GM23338 (cell line): ENCODE measurements around the gene RGS8. TPM values are rescaled to one million over a fixed set of nuclear protein-coding genes. Genes with fewer than 3 reads are reported as not detected.

ENCODE experiments used
- ATAC-seq: fragments of 200-7000 bp; cut with Tn5 transposase; 3 replicates; pipeline ENCODE4 v1.9.1; 2020
- DNase-seq: peaks from one replicate; pipeline ENCODE4 v3.0.0-alpha.2; 2015; ENCODE audit warnings: low spot score
- H2AFZ ChIP-seq: fragments of 200-600 bp; sonication (generic); 2 replicates; pipeline ENCODE4 v1.8.0; 2016; ENCODE audit warnings: antibody characterized with exemption, mild to moderate bottlenecking, moderate library complexity
- H3F3A ChIP-seq: fragments of 200-600 bp; sonication (generic); replicated peaks from 2 replicates; pipeline ENCODE4 v1.8.0; 2017; ENCODE audit warnings: antibody characterized with exemption, mixed run types, low read depth
- H3K27ac ChIP-seq: fragments of 200-600 bp; sonication (generic); 2 replicates; pipeline ENCODE4 v1.6.1; 2016; ENCODE audit warnings: low read depth
- H3K27me3 ChIP-seq: fragments of 200-600 bp; sonication (generic); 2 replicates; pipeline ENCODE4 v1.8.0; 2016; ENCODE audit warnings: mild to moderate bottlenecking, mixed run types, moderate library complexity; ENCODE audit not compliant: insufficient read depth
- H3K36me3 ChIP-seq: fragments of 200-600 bp; sonication (generic); 2 replicates; pipeline ENCODE4 v1.8.0; 2016; ENCODE audit warnings: mild to moderate bottlenecking; ENCODE audit not compliant: insufficient read depth
- H3K4me1 ChIP-seq: fragments of 200-600 bp; sonication (generic); 2 replicates; pipeline ENCODE4 v1.8.0; 2016; ENCODE audit warnings: mild to moderate bottlenecking, moderate library complexity; ENCODE audit not compliant: insufficient read depth
- H3K4me2 ChIP-seq: fragments of 200-600 bp; sonication (generic); 2 replicates; pipeline ENCODE4 v1.7.1; 2017; ENCODE audit warnings: mixed run types
- H3K4me3 ChIP-seq: fragments of 200-600 bp; sonication (generic); 2 replicates; pipeline ENCODE4 v1.6.1; 2016; ENCODE audit warnings: mixed run types
- H3K79me2 ChIP-seq: fragments of 200-600 bp; sonication (generic); replicated peaks from 2 replicates; pipeline ENCODE4 v1.8.0; 2017; ENCODE audit warnings: mild to moderate bottlenecking; ENCODE audit not compliant: insufficient read depth
- H3K9me2 ChIP-seq: fragments of 200-600 bp; sonication (generic); 2 replicates; pipeline ENCODE4 v1.8.0; 2017; ENCODE audit not compliant: insufficient read depth
- H4K20me1 ChIP-seq: fragments of 200-600 bp; sonication (generic); replicated peaks from 2 replicates; pipeline ENCODE4 v1.8.0; 2017; ENCODE audit warnings: mild to moderate bottlenecking; ENCODE audit not compliant: insufficient read depth
- H3K27ac Mint-ChIP-seq: 2 replicates; pipeline ENCODE4 v1.8.0; 2020; ENCODE audit warnings: inconsistent platforms, mild to moderate bottlenecking, moderate library complexity, mixed read lengths
- H3K27me3 Mint-ChIP-seq: 3 replicates; pipeline ENCODE4 v1.8.0; 2022; ENCODE audit warnings: low read depth, mild to moderate bottlenecking, moderate library complexity, mixed read lengths, inconsistent platforms; ENCODE audit not compliant: insufficient read depth, poor library complexity
- H3K36me3 Mint-ChIP-seq: 3 replicates; pipeline ENCODE4 v1.8.0; 2021; ENCODE audit warnings: low read depth, mild to moderate bottlenecking, inconsistent platforms, moderate library complexity, mixed read lengths
- H3K4me1 Mint-ChIP-seq: 3 replicates; pipeline ENCODE4 v1.8.0; 2020; ENCODE audit warnings: mild to moderate bottlenecking, inconsistent platforms, mixed read lengths
- H3K4me3 Mint-ChIP-seq: 3 replicates; pipeline ENCODE4 v1.8.0; 2021; ENCODE audit warnings: moderate library complexity, mild to moderate bottlenecking, inconsistent platforms, mixed read lengths
- H3K9me3 Mint-ChIP-seq: 3 replicates; pipeline ENCODE4 v1.8.0; 2020; ENCODE audit warnings: moderate library complexity, mild to moderate bottlenecking, inconsistent platforms, mixed read lengths
- CREB1 ChIP-seq: fragments of 250-450 bp; sonication (Bioruptor Pico); IDR thresholded peaks from 2 replicates; pipeline ENCODE4 v1.5.0; 2020; ENCODE audit warnings: low read depth, mild to moderate bottlenecking, moderate library complexity
- CTCF ChIP-seq, 2 experiments: fragments of 200-600 bp in 1 of 2; sonication (generic) in 1 of 2; conservative IDR thresholded peaks; 2 replicates each; pipeline versions ENCODE4 v1.5.1 to v1.6.1; 2016 to 2017; ENCODE audit warnings: antibody characterized with exemption in 2 of 2, low read depth in 2 of 2, mild to moderate bottlenecking in 2 of 2, moderate library complexity in 1 of 2
- EZH2 ChIP-seq: fragments of 200-600 bp; sonication (generic); IDR thresholded peaks from one replicate; pipeline ENCODE4 v1.8.0; 2017; ENCODE audit warnings: antibody characterized with exemption, mild to moderate bottlenecking, low read depth; ENCODE audit not compliant: unreplicated experiment
- EZH2phosphoT487 ChIP-seq: fragments of 200-600 bp; sonication (generic); IDR thresholded peaks from one replicate; pipeline ENCODE4 v1.8.1; 2018; ENCODE audit warnings: antibody characterized with exemption; ENCODE audit not compliant: unreplicated experiment
- JUNB ChIP-seq: IDR thresholded peaks from one replicate; pipeline ENCODE4 v1.6.1; 2016; ENCODE audit warnings: antibody characterized with exemption; ENCODE audit not compliant: unreplicated experiment
- NANOG ChIP-seq: IDR thresholded peaks from 2 replicates; pipeline ENCODE4 v1.6.1; 2016; ENCODE audit warnings: antibody characterized with exemption, borderline replicate concordance
- POLR2AphosphoS5 ChIP-seq: IDR thresholded peaks from 2 replicates; pipeline ENCODE4 v1.6.1; 2016; ENCODE audit warnings: antibody characterized with exemption, low read depth
- REST ChIP-seq: IDR thresholded peaks from one replicate; pipeline ENCODE4 v1.6.1; 2018; ENCODE audit warnings: antibody characterized with exemption; ENCODE audit not compliant: unreplicated experiment
- STAT1 ChIP-seq: IDR thresholded peaks from one replicate; pipeline ENCODE4 v1.6.1; 2016; ENCODE audit warnings: antibody characterized with exemption; ENCODE audit not compliant: unreplicated experiment
- ZNF114 ChIP-seq: fragments of 250-450 bp; sonication (Bioruptor Pico); IDR thresholded peaks from 2 replicates; pipeline ENCODE4 v1.5.0; 2020; ENCODE audit warnings: mild to moderate bottlenecking, moderate library complexity
- ZNF331 ChIP-seq: fragments of 250-450 bp; sonication (Bioruptor Pico); IDR thresholded peaks from 2 replicates; pipeline ENCODE4 v1.5.0; 2020; ENCODE audit warnings: low read depth, mild to moderate bottlenecking, moderate library complexity
- polyA plus RNA-seq: library from polyadenylated mRNA; unstranded; fragments of >200 nt; fragmentation: Nextera tagmentation; extraction: Ambion mirVana; gene quantifications from 2 replicates; pipeline ENCODE4 v1.2.1, GENCODE V29; 2016
- total RNA-seq: library from RNA; depleted of rRNA; stranded (reverse); fragments of >200 nt; shearing (Covaris generic); gene quantifications from 2 replicates; pipeline ENCODE4 v1.2.3, GENCODE V29; 2014
- TF ChIP-seq, protein P1 (sequence below): fragments of 250-450 bp; sonication (Bioruptor Pico); IDR thresholded peaks from 2 replicates; pipeline ENCODE4 v1.5.0; 2020; ENCODE audit warnings: mild to moderate bottlenecking, moderate library complexity
- TF ChIP-seq, protein P2 (sequence below): IDR thresholded peaks from 2 replicates; pipeline ENCODE4 v1.6.1; 2016; ENCODE audit warnings: antibody characterized with exemption

Gene RGS8
- total and polyA plus RNA-seq, 2 experiments from 2014 or later, result 0.06 to 2.5 TPM

- Mint-ChIP-seq H3K27me3 (peaks cover 9% of the 10 kb centered on the region), H3K9me3 (no peaks in the 10 kb centered on the region), H3K27ac (no peak overlapping the region), H3K4me3 (no peak overlapping the region), H3K36me3 (no peaks in the 10 kb centered on the region), H3K4me1 (peaks cover 53% of the 10 kb centered on the region)
- 0 out of 2 replicates have a peak overlapping the region, but pooled peaks have one; percentile 13 for H3K4me2 ChIP-seq
- TF ChIP-seq CTCF (conservative IDR thresholded peaks at IDR 0.05; ENCODE audit: low read depth in 2 of 2), result no peak
- TF ChIP-seq STAT1, result no peak
- no peak for TF ChIP-seq POLR2AphosphoS5
- TF ChIP-seq, protein P1, sequence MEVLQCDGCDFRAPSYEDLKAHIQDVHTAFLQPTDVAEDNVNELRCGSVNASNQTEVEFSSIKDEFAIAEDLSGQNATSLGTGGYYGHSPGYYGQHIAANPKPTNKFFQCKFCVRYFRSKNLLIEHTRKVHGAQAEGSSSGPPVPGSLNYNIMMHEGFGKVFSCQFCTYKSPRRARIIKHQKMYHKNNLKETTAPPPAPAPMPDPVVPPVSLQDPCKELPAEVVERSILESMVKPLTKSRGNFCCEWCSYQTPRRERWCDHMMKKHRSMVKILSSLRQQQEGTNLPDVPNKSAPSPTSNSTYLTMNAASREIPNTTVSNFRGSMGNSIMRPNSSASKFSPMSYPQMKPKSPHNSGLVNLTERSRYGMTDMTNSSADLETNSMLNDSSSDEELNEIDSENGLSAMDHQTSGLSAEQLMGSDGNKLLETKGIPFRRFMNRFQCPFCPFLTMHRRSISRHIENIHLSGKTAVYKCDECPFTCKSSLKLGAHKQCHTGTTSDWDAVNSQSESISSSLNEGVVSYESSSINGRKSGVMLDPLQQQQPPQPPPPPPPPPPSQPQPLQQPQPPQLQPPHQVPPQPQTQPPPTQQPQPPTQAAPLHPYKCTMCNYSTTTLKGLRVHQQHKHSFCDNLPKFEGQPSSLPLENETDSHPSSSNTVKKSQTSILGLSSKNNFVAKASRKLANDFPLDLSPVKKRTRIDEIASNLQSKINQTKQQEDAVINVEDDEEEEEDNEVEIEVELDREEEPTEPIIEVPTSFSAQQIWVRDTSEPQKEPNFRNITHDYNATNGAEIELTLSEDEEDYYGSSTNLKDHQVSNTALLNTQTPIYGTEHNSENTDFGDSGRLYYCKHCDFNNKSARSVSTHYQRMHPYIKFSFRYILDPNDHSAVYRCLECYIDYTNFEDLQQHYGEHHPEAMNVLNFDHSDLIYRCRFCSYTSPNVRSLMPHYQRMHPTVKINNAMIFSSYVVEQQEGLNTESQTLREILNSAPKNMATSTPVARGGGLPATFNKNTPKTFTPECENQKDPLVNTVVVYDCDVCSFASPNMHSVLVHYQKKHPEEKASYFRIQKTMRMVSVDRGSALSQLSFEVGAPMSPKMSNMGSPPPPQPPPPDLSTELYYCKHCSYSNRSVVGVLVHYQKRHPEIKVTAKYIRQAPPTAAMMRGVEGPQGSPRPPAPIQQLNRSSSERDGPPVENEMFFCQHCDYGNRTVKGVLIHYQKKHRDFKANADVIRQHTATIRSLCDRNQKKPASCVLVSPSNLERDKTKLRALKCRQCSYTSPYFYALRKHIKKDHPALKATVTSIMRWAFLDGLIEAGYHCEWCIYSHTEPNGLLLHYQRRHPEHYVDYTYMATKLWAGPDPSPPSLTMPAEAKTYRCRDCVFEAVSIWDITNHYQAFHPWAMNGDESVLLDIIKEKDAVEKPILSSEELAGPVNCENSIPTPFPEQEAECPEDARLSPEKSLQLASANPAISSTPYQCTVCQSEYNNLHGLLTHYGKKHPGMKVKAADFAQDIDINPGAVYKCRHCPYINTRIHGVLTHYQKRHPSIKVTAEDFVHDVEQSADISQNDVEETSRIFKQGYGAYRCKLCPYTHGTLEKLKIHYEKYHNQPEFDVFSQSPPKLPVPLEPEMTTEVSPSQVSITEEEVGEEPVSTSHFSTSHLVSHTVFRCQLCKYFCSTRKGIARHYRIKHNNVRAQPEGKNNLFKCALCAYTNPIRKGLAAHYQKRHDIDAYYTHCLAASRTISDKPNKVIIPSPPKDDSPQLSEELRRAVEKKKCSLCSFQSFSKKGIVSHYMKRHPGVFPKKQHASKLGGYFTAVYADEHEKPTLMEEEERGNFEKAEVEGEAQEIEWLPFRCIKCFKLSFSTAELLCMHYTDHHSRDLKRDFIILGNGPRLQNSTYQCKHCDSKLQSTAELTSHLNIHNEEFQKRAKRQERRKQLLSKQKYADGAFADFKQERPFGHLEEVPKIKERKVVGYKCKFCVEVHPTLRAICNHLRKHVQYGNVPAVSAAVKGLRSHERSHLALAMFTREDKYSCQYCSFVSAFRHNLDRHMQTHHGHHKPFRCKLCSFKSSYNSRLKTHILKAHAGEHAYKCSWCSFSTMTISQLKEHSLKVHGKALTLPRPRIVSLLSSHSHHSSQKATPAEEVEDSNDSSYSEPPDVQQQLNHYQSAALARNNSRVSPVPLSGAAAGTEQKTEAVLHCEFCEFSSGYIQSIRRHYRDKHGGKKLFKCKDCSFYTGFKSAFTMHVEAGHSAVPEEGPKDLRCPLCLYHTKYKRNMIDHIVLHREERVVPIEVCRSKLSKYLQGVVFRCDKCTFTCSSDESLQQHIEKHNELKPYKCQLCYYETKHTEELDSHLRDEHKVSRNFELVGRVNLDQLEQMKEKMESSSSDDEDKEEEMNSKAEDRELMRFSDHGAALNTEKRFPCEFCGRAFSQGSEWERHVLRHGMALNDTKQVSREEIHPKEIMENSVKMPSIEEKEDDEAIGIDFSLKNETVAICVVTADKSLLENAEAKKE (CRISPR knock-in tag), result no peak
- TF ChIP-seq NANOG, result no peak
- TF ChIP-seq JUNB, result no peak
- TF ChIP-seq EZH2, result no peak
- TF ChIP-seq REST, result no peak
- TF ChIP-seq, protein P2, sequence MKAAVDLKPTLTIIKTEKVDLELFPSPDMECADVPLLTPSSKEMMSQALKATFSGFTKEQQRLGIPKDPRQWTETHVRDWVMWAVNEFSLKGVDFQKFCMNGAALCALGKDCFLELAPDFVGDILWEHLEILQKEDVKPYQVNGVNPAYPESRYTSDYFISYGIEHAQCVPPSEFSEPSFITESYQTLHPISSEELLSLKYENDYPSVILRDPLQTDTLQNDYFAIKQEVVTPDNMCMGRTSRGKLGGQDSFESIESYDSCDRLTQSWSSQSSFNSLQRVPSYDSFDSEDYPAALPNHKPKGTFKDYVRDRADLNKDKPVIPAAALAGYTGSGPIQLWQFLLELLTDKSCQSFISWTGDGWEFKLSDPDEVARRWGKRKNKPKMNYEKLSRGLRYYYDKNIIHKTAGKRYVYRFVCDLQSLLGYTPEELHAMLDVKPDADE, result no peak
- no peak for TF ChIP-seq ZNF114 (CRISPR knock-in tag)
- no peak for TF ChIP-seq CREB1 (CRISPR knock-in tag)
- TF ChIP-seq ZNF331, result no peak
- TF ChIP-seq EZH2phosphoT487, result no peak
- no peaks in the 10 kb centered on the region for H3K36me3 ChIP-seq
- no peak for ATAC-seq
- H3K27ac ChIP-seq, result no peak overlapping the region
- no peaks in the 10 kb centered on the region for H4K20me1 ChIP-seq
- H3K4me1 ChIP-seq, result peaks cover 45% of the 10 kb centered on the region
- H3K9me2 ChIP-seq, result no peaks in the 10 kb centered on the region
- H3K79me2 ChIP-seq, result no peaks in the 10 kb centered on the region
- H3K27me3 ChIP-seq, result no peaks in the 10 kb centered on the region
- no peak for DNase-seq
- H3F3A ChIP-seq, result no peaks in the 10 kb centered on the region
- H3K4me3 ChIP-seq, result no peak overlapping the region
- no peak overlapping the region for H2AFZ ChIP-seq
These were observed 19.2 kb upstream of the RGS8 start for GRCh38 chr1:182703539-182703938.
